GM19452 (cell line): ENCODE measurements around the gene C17orf107.
"Not testable (repeated sequence)": the region's sequence is repeated elsewhere in the genome, so short reads cannot be mapped to it uniquely, and the experiment has no call there.

Source experiments
- ATAC-seq: cut with Tn5 transposase; IDR thresholded peaks from one replicate; pipeline ENCODE4 v1.9.1; 2021; ENCODE audit not compliant: unreplicated experiment

Gene C17orf107

GRCh38 chr17:4900231-4901107 is 1.1 kb downstream of the C17orf107 start:
- no peak for ATAC-seq

GRCh38 chr17:4901108-4901647 is 1.8 kb downstream of the C17orf107 start:
- no peak for ATAC-seq

- ATAC-seq = no peak
Observed at GRCh38 chr17:4901648-4902344, 2.5 kb downstream of the C17orf107 start.

- no peak for ATAC-seq
Observed at GRCh38 chr17:4902540-4902939, 3.2 kb downstream of the C17orf107 start.

GRCh38 chr17:4903051-4903818 is 3.9 kb downstream of the C17orf107 start, which contains the start of gene CHRNE:
Gene CHRNE, minus strand, starts transcription at chr17:4903098. Its CDS starts 35 bp downstream, at chr17:4903063.
- ATAC-seq = no peak

DNA sequence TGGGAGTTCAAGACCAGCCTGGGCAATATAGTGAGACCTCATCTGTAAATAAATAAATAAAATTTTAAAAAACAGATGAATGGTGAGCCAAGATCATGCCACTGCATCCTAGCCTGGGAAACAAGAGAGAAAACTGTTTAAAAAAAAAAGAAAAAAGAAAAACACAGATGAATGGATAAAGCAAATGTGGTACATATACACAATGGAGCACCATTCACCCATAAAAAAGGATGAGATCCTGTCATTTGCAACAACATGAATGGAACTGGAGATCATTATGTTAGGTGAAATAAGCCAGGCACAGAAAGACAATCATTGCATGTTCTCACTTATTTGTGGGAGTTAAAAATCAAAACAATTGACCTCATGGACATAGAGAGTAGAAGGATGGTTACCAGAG is 7.3 kb downstream of the C17orf107 start:
- not testable (repeated sequence) for ATAC-seq

- ATAC-seq = no peak
Observed at GRCh38 chr17:4908301-4908700, 9.0 kb downstream of the C17orf107 start.

DNA sequence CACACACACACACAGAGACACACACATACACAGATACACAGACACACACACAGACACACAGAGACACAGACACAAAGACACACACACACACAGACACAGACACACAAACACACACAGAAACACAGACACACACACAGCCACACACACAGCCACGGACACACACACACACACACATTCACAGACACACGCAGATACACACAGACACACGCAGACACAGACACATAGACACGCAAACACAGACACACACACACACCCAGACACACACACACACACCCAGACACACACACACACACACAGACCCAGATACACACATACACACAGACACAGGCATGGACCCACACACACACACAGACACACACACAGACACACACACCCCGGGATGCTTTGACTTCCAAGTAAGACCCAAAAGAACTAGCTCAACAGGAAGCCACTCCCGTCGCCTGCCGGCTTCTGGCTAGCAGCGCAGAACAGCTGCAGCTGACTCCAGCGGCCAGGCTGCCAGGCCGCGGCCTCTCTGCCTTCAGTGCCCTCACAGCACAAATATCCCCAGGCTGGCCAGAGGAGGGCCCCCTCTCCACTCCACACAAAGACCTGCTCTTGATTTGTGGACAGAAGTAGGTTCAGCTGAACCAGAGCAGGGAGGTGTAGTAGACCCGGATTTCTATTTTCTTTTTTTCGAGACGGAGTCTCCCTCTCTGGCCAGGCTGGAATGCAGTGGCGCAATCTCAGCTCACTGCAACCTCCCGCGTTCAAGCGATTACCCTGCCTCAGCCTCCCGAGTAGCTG is 9.6 kb downstream of the C17orf107 start:
- no peak for ATAC-seq

- ATAC-seq = no peak
Observed at GRCh38 chr17:4913994-4914393, 14.7 kb downstream of the C17orf107 start.

DNA sequence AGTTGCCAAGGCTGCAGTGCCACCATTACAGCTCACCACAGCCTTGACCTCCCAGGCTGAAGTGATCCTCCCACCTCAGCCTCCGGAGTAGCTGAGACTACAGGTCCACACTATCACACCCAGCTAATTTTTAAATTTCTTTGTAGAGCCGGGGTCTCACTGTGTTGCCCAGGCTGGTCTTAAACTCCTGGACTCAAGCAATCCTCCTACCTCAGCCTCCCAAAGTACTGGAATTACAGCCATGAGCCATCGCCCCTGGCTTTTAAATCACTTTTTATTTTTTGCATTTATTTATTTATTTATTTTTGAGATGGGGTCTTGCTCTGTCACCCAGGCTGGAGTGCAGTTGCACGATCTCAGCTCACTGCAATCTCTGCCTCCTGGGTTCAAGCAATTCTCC is 15.2 kb downstream of the C17orf107 start:
- not testable (repeated sequence) for ATAC-seq

DNA sequence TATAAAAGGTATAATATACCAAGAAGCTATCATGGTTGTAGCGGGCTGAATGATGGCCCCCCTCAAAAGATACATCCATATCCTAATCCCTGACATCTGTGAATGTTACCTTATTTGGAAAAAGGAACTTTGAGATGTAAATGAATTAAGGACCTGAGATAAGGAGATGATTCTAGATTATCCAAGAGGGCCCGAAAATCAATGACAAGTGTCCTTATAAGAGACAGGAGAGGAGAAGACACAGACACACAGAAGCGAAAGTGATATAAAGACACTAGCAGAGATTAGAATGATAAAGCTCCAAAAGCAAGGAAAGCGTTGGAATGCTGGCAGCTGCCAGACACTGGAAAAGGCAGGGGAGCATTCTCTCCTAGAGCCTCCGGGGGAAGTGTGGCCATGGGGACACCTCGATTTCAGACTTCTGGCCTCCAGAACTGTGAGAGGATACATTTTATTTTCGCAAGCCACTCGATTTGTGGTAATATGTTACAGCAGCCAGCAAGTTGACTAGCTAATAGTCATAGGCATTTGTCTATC is 20.2 kb downstream of the C17orf107 start:
- ATAC-seq = no peak

DNA sequence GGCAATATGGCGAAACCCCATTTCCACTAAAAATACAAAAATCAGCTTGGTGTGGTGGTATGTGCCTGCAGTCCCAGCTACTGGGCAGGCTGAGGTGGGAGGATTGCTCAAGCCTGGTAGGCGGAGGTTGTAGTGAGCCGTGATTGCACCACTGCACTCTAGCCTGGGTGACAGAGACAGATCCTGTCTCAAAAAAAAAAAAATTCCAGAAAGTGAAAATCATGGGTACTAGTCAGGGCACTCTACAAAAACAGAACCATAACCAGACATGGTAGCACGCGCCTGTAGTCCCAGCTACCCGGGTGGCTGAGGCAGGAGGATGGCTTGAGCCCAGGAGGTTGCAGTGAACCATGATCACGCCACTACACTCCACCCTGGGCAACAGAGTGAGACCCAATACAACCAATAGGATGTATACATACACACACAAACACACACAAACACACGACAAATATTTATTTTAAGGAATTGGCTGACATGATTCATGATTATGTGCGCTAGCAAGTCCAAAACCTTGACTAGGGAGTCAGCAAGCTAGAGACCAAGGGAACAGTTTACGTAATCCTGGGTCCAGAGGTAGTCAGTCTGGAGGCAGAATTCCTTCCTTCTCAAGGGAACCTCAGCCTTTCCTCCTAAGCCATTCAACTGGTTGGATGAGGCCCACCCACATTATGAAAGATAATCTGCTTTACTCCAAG is 21.2 kb downstream of the C17orf107 start:
- ATAC-seq = no peak

- ATAC-seq = no peak
Observed at GRCh38 chr17:4921320-4921719, 22.0 kb downstream of the C17orf107 start.

DNA sequence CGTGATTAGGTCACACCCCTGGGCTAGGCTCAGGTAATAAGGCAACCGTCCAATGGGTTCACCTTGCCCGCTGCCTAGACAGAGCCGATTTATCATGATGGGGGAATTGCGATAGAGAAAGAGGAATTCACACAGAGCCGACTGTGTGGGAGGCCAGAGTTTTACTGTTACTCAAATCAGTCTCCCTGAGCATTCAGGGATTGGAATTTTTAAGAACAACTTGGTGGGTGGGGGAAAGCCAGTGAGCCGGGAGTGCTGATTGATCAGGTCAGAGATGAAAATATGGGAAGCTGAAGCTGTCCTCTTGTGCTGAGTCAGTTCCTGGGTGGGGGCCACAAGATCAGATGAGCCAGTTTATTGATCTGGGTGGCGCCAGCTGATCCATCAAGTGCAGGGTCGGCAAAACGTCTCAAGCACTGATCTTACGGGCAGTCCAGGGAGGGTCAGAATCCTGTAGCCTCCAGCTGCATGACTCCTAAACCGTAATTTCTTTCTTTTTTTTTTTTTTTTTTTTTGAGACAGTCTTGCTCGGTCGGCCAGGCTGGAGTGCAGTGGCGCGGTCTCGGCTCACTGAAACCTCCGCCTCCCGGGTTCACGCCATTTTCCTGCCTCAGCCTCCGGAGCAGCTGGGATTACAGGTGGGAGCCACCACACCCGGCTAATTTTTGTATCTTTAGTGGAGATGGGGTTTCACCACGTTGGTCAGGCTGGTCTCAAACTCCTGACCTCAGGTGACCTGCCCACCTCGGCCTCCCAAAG is 27.4 kb downstream of the C17orf107 start:
- not testable (repeated sequence) for ATAC-seq

GRCh38 chr17:4928881-4929280 is 29.5 kb downstream of the C17orf107 start:
- no peak for ATAC-seq

- no peak for ATAC-seq
Observed at GRCh38 chr17:4931963-4932362, 32.6 kb downstream of the C17orf107 start, which contains the start of gene GP1BA. Gene GP1BA, plus strand, starts transcription at chr17:4932277. Its CDS starts 328 bp downstream, at chr17:4932605.

- no peak for ATAC-seq
Observed at GRCh38 chr17:4932756-4933155, 33.4 kb downstream of the C17orf107 start.

DNA sequence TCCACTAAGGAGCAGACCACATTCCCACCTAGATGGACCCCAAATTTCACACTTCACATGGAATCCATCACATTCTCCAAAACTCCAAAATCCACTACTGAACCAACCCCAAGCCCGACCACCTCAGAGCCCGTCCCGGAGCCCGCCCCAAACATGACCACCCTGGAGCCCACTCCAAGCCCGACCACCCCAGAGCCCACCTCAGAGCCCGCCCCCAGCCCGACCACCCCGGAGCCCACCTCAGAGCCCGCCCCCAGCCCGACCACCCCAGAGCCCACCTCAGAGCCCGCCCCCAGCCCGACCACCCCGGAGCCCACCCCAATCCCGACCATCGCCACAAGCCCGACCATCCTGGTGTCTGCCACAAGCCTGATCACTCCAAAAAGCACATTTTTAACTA is 34.3 kb downstream of the C17orf107 start:
- ATAC-seq = no peak
